NB4 (cell line): ENCODE data around the gene NDUFAF2.

ENCODE experiments used
- MAX ChIP-seq: IDR thresholded peaks from 2 replicates; pipeline ENCODE4 v1.6.1; 2011; ENCODE audit warnings: low read depth, low read length
- MYC ChIP-seq: IDR thresholded peaks from 2 replicates; pipeline ENCODE4 v1.6.1; 2011; ENCODE audit warnings: low read depth, low read length
- POLR2A ChIP-seq: IDR thresholded peaks from 2 replicates; pipeline ENCODE4 v1.6.1; 2011; ENCODE audit warnings: mild to moderate bottlenecking; ENCODE audit not compliant: insufficient read length; ENCODE audit errors: extremely low read depth
- TF ChIP-seq, protein P1 (sequence below): IDR thresholded peaks from one replicate; pipeline ENCODE4 v1.5.1; 2012; ENCODE audit warnings: low read depth, low read length

DNA sequence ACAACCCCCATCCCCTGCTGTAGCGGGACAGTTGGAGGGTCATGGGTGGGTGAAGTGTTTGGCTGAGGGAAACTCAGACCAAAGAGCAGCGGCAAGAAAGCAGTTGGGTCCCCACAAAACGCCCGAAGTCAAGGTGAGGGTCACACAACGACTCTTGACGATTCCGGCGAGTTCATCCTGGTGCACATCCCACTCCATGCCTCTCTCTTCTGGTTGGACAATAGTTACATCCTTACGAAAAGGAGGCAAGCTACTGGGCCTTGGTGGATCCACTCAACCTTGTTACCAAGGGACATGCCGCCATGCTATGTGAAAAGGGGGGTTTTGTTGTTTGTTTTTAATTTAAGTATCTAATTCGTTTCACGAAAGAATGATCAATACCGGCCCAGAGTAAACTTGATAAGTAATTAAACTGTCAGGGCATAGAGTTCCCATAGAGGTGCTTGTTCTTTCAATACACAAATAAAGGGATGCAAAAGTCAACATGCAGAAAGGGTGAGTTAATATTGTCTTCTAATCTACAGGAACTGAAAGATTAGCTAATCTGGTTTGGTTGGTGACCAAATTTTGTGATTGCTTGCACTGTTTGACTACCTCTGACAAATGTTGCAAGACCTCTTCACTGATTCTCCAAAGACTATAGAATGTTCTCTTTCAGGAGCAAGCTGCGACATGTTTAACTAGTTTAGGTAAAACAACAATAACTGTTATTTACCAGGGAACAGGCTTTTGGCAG lies 218.0 kb downstream of the NDUFAF2 start:
- TF ChIP-seq POLR2A (no peak), MAX (no peak), MYC (no peak)
- TF ChIP-seq, protein P1, sequence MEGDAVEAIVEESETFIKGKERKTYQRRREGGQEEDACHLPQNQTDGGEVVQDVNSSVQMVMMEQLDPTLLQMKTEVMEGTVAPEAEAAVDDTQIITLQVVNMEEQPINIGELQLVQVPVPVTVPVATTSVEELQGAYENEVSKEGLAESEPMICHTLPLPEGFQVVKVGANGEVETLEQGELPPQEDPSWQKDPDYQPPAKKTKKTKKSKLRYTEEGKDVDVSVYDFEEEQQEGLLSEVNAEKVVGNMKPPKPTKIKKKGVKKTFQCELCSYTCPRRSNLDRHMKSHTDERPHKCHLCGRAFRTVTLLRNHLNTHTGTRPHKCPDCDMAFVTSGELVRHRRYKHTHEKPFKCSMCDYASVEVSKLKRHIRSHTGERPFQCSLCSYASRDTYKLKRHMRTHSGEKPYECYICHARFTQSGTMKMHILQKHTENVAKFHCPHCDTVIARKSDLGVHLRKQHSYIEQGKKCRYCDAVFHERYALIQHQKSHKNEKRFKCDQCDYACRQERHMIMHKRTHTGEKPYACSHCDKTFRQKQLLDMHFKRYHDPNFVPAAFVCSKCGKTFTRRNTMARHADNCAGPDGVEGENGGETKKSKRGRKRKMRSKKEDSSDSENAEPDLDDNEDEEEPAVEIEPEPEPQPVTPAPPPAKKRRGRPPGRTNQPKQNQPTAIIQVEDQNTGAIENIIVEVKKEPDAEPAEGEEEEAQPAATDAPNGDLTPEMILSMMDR, result no peak
